Upper lobe of left lung (tissue), 6 donors: ENCODE data around the gene LRRC74A. TPM values are rescaled to one million over a fixed set of nuclear protein-coding genes. Genes with fewer than 3 reads are reported as not detected.
A peak's percentile ranks its signal among the peaks of the same experiment; 100 is the strongest.

ENCODE experiments used
- ATAC-seq, 2 donors: fragments of 200-7000 bp; cut with Tn5 transposase; one replicate each; pipeline ENCODE4 v1.9.1; 2022; ENCODE audit warnings: mild to moderate bottlenecking in 2 of 2, moderate library complexity in 2 of 2; ENCODE audit not compliant: low FRiP score in 2 of 2
- DNase-seq, 2 donors: peaks; one replicate each; pipeline ENCODE4 v3.0.0-alpha.2; 2019 to 2020
- H3K27ac ChIP-seq, 4 donors: fragments of 200-600 bp; sonication (generic); one replicate each; pipeline ENCODE4 v1.5.1; 2016 to 2019
- H3K27me3 ChIP-seq, 4 donors: fragments of 200-600 bp; sonication (generic); one replicate each; pipeline ENCODE4 v1.5.1; 2017 to 2019
- H3K36me3 ChIP-seq, 4 donors: fragments of 200-600 bp; sonication (generic); one replicate each; pipeline ENCODE4 v1.5.1; 2016 to 2019
- H3K4me1 ChIP-seq, 4 donors: fragments of 200-600 bp; sonication (generic); one replicate each; pipeline ENCODE4 v1.5.1; 2018 to 2019
- H3K4me3 ChIP-seq, 4 donors: fragments of 200-600 bp; sonication (generic); one replicate each; pipeline ENCODE4 v1.5.1; 2017 to 2019; ENCODE audit warnings: mild to moderate bottlenecking in 2 of 4, moderate library complexity in 1 of 4
- H3K9me3 ChIP-seq, 4 donors: fragments of 200-600 bp; sonication (generic); one replicate each; pipeline ENCODE4 v1.5.1; 2018 to 2019
- CTCF ChIP-seq, 6 experiments: fragments of 450-650 bp in 4 of 6; fragments of 200-600 bp in 2 of 6; sonication (generic) in 2 of 6; IDR thresholded peaks; one replicate each; pipeline ENCODE4 v1.5.1; 2016 to 2019; ENCODE audit warnings: antibody characterized with exemption in 6 of 6
- EP300 ChIP-seq, 4 donors: sonication (generic); formaldehyde crosslinking; IDR thresholded peaks; one replicate each; pipeline ENCODE4 v1.5.1; 2017; ENCODE audit warnings: antibody characterized with exemption in 4 of 4, control low read depth in 2 of 4
- POLR2A ChIP-seq, 4 donors: fragments of 450-650 bp; IDR thresholded peaks; one replicate each; pipeline ENCODE4 v1.5.1; 2016 to 2017; ENCODE audit warnings: antibody characterized with exemption in 4 of 4, mild to moderate bottlenecking in 2 of 4
- POLR2AphosphoS5 ChIP-seq, 2 donors: sonication (generic); formaldehyde crosslinking; IDR thresholded peaks; one replicate each; pipeline ENCODE4 v1.5.1; 2017; ENCODE audit warnings: antibody characterized with exemption in 2 of 2
- WGBS, 2 donors: methylation state at CpG; one replicate each; pipeline ENCODE4 v1.1.5; 2017 to 2018; 5-methylcytosine and 5-hydroxymethylcytosine counted together
- total RNA-seq, 6 donors: library from RNA; depleted of rRNA in 4 of 6; stranded (reverse); fragments of >200 nt in 4 of 6; gene quantifications; one replicate each; pipeline versions ENCODE4 v1.1.0 to v1.2.1, GENCODE V29; 2016 to 2021
- donor health status: DM: no; HTN: no; CAD: no; lungs with moderate emphysema.
- donor health status: DM: no; HTN: yes; CAD: no; lungs with severe emphysema.

LRRC74A gene
- total RNA-seq, 6 donors from 2014 or later = not detected

GRCh38 chr14:76784881-76785280 lies 41.3 kb upstream of the LRRC74A start:
- DNase-seq (peak in 1 of 2 donors; percentile 75), ATAC-seq (peak; percentile 79 to 93)
- Histone ChIP-seq H3K4me1 (peaks cover 12 to 31% (median 23%) of the 10 kb centered on the region in 4 donors), H3K4me3 (no peak overlapping the region), H3K9me3 (no peaks in the 10 kb centered on the region), H3K36me3 (peaks cover 15 to 65% (median 41%) of the 10 kb centered on the region in 4 donors), H3K27ac (peak overlapping the region in 1 of 4 donors; percentile 24), H3K27me3 (no peaks in the 10 kb centered on the region)
- TF ChIP-seq POLR2A (IDR thresholded peaks at IDR 0.05) (no peak), CTCF (IDR thresholded peaks at IDR 0.05) (peak; percentile 61 to 90 (median 84)), POLR2AphosphoS5 (IDR thresholded peaks at IDR 0.05) (peak in 1 of 2 donors; percentile 26), EP300 (IDR thresholded peaks at IDR 0.05) (no peak)
- 30 to 50% methylated on average over 2 of the region's 2 CpGs for whole genome bisulfite sequencing, 2 donors

GRCh38 chr14:76786601-76787000 lies 39.6 kb upstream of the LRRC74A start:
- 96 to 100% methylated on average over 2 of the region's 2 CpGs for WGBS, 2 donors
- no peak for TF ChIP-seq CTCF (IDR thresholded peaks at IDR 0.05)
- no peak for TF ChIP-seq POLR2AphosphoS5 (IDR thresholded peaks at IDR 0.05)
- TF ChIP-seq EP300 (IDR thresholded peaks at IDR 0.05) = no peak
- TF ChIP-seq POLR2A (IDR thresholded peaks at IDR 0.05) = no peak
- H3K9me3 ChIP-seq = no peaks in the 10 kb centered on the region
- H3K4me1 ChIP-seq = peaks cover 12 to 19% (median 16%) of the 10 kb centered on the region in 4 donors
- H3K27ac ChIP-seq = peak overlapping the region in 1 of 4 donors; percentile 1
- DNase-seq = no peak
- peaks cover 15 to 78% (median 50%) of the 10 kb centered on the region in 4 donors for H3K36me3 ChIP-seq
- H3K27me3 ChIP-seq = no peaks in the 10 kb centered on the region
- no peak overlapping the region for H3K4me3 ChIP-seq
- no peak for ATAC-seq

GRCh38 chr14:76792422-76792821 lies 33.8 kb upstream of the LRRC74A start:
- WGBS, 2 donors = 92 to 96% methylated on average over 2 of the region's 2 CpGs
- Histone ChIP-seq H3K27ac (no peak overlapping the region), H3K27me3 (no peaks in the 10 kb centered on the region), H3K4me1 (no peaks in the 10 kb centered on the region), H3K9me3 (no peaks in the 10 kb centered on the region), H3K36me3 (peaks cover 15 to 64% (median 43%) of the 10 kb centered on the region in 4 donors), H3K4me3 (no peak overlapping the region)
- TF ChIP-seq CTCF (IDR thresholded peaks at IDR 0.05) = no peak
- TF ChIP-seq POLR2AphosphoS5 (IDR thresholded peaks at IDR 0.05) = no peak
- TF ChIP-seq EP300 (IDR thresholded peaks at IDR 0.05) = no peak
- TF ChIP-seq POLR2A (IDR thresholded peaks at IDR 0.05) = no peak
- no peak for ATAC-seq
- no peak for DNase-seq

GRCh38 chr14:76793324-76793723 lies 32.9 kb upstream of the LRRC74A start:
- H3K9me3 ChIP-seq = no peaks in the 10 kb centered on the region
- no peak for TF ChIP-seq POLR2A (IDR thresholded peaks at IDR 0.05)
- TF ChIP-seq EP300 (IDR thresholded peaks at IDR 0.05) = no peak
- no peak for TF ChIP-seq CTCF (IDR thresholded peaks at IDR 0.05)
- TF ChIP-seq POLR2AphosphoS5 (IDR thresholded peaks at IDR 0.05) = no peak
- peaks cover 11 to 64% (median 38%) of the 10 kb centered on the region in 4 donors for H3K36me3 ChIP-seq
- H3K27ac ChIP-seq = no peak overlapping the region
- 75 to 91% methylated on average over 4 of the region's 4 CpGs for WGBS, 2 donors
- ATAC-seq (no peak), DNase-seq (no peak)
- H3K27me3 ChIP-seq = no peaks in the 10 kb centered on the region
- no peaks in the 10 kb centered on the region for H3K4me1 ChIP-seq
- no peak overlapping the region for H3K4me3 ChIP-seq

- Histone ChIP-seq H3K27me3 (no peaks in the 10 kb centered on the region), H3K4me1 (no peaks in the 10 kb centered on the region), H3K36me3 (peaks cover 4 to 64% (median 34%) of the 10 kb centered on the region in 4 donors), H3K9me3 (no peaks in the 10 kb centered on the region), H3K27ac (no peak overlapping the region), H3K4me3 (no peak overlapping the region)
- DNase-seq = no peak
- ATAC-seq = no peak
- TF ChIP-seq POLR2AphosphoS5 (IDR thresholded peaks at IDR 0.05) (no peak), POLR2A (IDR thresholded peaks at IDR 0.05) (no peak), CTCF (IDR thresholded peaks at IDR 0.05) (no peak), EP300 (IDR thresholded peaks at IDR 0.05) (no peak)
- WGBS, 2 donors = 85 to 92% methylated on average over 5 of the region's 5 CpGs
These were observed 32.3 kb upstream of the LRRC74A start for GRCh38 chr14:76793956-76794355.
